HEK293T (cell line): ENCODE results near the gene TNFRSF21.

Experiments
- SP1 ChIP-seq: fragments of 450-650 bp; IDR thresholded peaks from 2 replicates; pipeline ENCODE4 v1.6.1; 2017
- SUZ12 ChIP-seq: fragments of 450-650 bp; IDR thresholded peaks from 2 replicates; pipeline ENCODE4 v1.6.1; 2016; ENCODE audit warnings: mild to moderate bottlenecking
- TF ChIP-seq, protein P1 (sequence below): fragments of 450-650 bp; IDR thresholded peaks from 2 replicates; pipeline ENCODE4 v1.6.1; 2016

DNA sequence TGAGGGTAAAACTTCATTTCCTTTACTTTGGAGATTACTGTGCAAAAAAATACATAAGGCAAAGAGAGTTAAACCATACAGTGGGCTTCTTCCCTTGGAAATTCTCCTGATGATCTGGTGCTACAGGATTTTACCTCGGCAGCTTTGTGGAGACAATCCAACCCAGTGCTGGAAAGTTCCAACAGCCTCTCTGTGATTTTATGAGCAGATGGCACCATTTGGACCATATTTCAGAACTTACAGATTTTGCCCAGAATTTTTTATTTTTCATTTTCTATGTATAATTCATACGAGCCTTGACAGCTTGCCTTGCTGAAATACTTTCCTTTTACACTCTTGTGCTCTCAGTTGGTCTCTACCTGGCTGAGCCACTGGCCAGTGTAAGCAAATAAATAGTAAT, 43.3 kb upstream of the TNFRSF21 start:
- TF ChIP-seq, protein P1, sequence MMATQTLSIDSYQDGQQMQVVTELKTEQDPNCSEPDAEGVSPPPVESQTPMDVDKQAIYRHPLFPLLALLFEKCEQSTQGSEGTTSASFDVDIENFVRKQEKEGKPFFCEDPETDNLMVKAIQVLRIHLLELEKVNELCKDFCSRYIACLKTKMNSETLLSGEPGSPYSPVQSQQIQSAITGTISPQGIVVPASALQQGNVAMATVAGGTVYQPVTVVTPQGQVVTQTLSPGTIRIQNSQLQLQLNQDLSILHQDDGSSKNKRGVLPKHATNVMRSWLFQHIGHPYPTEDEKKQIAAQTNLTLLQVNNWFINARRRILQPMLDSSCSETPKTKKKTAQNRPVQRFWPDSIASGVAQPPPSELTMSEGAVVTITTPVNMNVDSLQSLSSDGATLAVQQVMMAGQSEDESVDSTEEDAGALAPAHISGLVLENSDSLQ: no peak
- TF ChIP-seq SP1 (no peak), SUZ12 (no peak)
